Gastroesophageal sphincter (tissue), 3 donors: ENCODE data around the gene TFB1M.

Experiments used
- CTCF ChIP-seq, 4 experiments: fragments of 200-600 bp in 2 of 4; fragments of 450-650 bp in 2 of 4; sonication (generic) in 1 of 4; IDR thresholded peaks; one replicate each; pipeline ENCODE4 v1.5.1; 2017 to 2019; ENCODE audit warnings: antibody characterized with exemption in 4 of 4, mild to moderate bottlenecking in 2 of 4, moderate library complexity in 2 of 4
- EP300 ChIP-seq: sonication (generic); formaldehyde crosslinking; IDR thresholded peaks from one replicate; pipeline ENCODE4 v1.6.1; 2017; ENCODE audit warnings: antibody characterized with exemption, mild to moderate bottlenecking
- POLR2A ChIP-seq, 2 donors: fragments of 450-650 bp; IDR thresholded peaks; one replicate each; pipeline ENCODE4 v1.6.1; 2017; ENCODE audit warnings: antibody characterized with exemption in 2 of 2, mild to moderate bottlenecking in 2 of 2, moderate library complexity in 1 of 2
- POLR2AphosphoS5 ChIP-seq: sonication (generic); formaldehyde crosslinking; IDR thresholded peaks from one replicate; pipeline ENCODE4 v1.6.1; 2017; ENCODE audit warnings: antibody characterized with exemption

- TF ChIP-seq CTCF (IDR thresholded peaks at IDR 0.05) (no peak), POLR2A (IDR thresholded peaks at IDR 0.05) (no peak), POLR2AphosphoS5 (no peak), EP300 (no peak)
Measured at GRCh38 chr6:155311583-155311982, 2.7 kb downstream of the TFB1M start.
